ENCODE data around the gene PDE6G. TPM values are rescaled to one million over a fixed set of nuclear protein-coding genes. Genes with fewer than 3 reads are reported as not detected.
"Not testable (repeated sequence)": the region's sequence is repeated elsewhere in the genome, so short reads cannot be mapped to it uniquely, and the experiment has no call there.

Gene PDE6G
- total RNA-seq, 1 donor from 2014 or later, result not detected

DNA sequence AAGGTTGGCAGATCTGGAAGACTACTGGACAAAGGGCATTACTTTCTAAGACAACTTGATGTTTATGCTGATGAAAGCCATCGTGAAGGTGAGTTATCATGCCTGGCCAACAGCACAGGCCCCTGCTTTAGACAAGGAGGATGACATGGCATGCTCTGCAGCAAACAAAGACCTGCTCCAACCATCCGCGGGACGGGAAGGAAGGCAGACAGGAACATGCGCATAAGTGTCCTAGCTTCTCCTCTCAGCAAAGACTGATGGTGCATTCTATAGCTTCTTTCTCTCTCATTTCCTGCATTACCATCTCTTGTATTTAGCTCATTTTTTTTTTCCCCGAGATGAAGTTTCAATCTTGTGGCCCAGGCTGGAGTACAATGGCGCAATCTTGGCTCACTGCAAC is 24.9 kb downstream of the PDE6G start:
- TF ChIP-seq, protein P1, sequence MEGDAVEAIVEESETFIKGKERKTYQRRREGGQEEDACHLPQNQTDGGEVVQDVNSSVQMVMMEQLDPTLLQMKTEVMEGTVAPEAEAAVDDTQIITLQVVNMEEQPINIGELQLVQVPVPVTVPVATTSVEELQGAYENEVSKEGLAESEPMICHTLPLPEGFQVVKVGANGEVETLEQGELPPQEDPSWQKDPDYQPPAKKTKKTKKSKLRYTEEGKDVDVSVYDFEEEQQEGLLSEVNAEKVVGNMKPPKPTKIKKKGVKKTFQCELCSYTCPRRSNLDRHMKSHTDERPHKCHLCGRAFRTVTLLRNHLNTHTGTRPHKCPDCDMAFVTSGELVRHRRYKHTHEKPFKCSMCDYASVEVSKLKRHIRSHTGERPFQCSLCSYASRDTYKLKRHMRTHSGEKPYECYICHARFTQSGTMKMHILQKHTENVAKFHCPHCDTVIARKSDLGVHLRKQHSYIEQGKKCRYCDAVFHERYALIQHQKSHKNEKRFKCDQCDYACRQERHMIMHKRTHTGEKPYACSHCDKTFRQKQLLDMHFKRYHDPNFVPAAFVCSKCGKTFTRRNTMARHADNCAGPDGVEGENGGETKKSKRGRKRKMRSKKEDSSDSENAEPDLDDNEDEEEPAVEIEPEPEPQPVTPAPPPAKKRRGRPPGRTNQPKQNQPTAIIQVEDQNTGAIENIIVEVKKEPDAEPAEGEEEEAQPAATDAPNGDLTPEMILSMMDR (IDR thresholded peaks at IDR 0.05), result no peak
- TF ChIP-seq POLR2AphosphoS5 (IDR thresholded peaks at IDR 0.05; ENCODE audit: insufficient read depth in 1 of 2, low read depth in 1 of 2), result no peak
- TF ChIP-seq POLR2A (IDR thresholded peaks at IDR 0.05), result no peak
- intact Hi-C loops (cut with DNase I), result no loop called here
- Histone ChIP-seq H3K27me3 (no peaks in the 10 kb centered on the region), H3K4me1 (peaks cover 26% of the 10 kb centered on the region), H3K27ac (no peak overlapping the region), H3K36me3 (peaks cover 0 to 33% of the 10 kb centered on the region in 2 donors), H3K4me3 (no peak overlapping the region), H3K9me3 (no peaks in the 10 kb centered on the region)
- DNase-seq (ENCODE audit: extremely low spot score in 2 of 2), result no peak

- no peak for TF ChIP-seq POLR2A (IDR thresholded peaks at IDR 0.05)
- TF ChIP-seq, protein P1 (IDR thresholded peaks at IDR 0.05), result no peak
- no peak for TF ChIP-seq POLR2AphosphoS5 (IDR thresholded peaks at IDR 0.05; ENCODE audit: insufficient read depth in 1 of 2, low read depth in 1 of 2)
- no peak for DNase-seq (ENCODE audit: extremely low spot score in 2 of 2)
- intact Hi-C loops (cut with DNase I), result no loop called here
- Histone ChIP-seq H3K9me3 (no peaks in the 10 kb centered on the region), H3K27ac (no peak overlapping the region), H3K27me3 (no peaks in the 10 kb centered on the region), H3K36me3 (peaks cover 0 to 45% of the 10 kb centered on the region in 2 donors), H3K4me3 (no peak overlapping the region), H3K4me1 (peaks cover 14% of the 10 kb centered on the region)
Observed at GRCh38 chr17:81630274-81630673, 26.1 kb downstream of the PDE6G start.

- TF ChIP-seq, protein P1 (IDR thresholded peaks at IDR 0.05), result no peak
- TF ChIP-seq POLR2AphosphoS5 (IDR thresholded peaks at IDR 0.05; ENCODE audit: insufficient read depth in 1 of 2, low read depth in 1 of 2), result no peak
- no peak for TF ChIP-seq POLR2A (IDR thresholded peaks at IDR 0.05)
- intact Hi-C loops (cut with DNase I), result no loop called here
Observed at GRCh38 chr17:81621494-81622130, 34.7 kb downstream of the PDE6G start.

DNA sequence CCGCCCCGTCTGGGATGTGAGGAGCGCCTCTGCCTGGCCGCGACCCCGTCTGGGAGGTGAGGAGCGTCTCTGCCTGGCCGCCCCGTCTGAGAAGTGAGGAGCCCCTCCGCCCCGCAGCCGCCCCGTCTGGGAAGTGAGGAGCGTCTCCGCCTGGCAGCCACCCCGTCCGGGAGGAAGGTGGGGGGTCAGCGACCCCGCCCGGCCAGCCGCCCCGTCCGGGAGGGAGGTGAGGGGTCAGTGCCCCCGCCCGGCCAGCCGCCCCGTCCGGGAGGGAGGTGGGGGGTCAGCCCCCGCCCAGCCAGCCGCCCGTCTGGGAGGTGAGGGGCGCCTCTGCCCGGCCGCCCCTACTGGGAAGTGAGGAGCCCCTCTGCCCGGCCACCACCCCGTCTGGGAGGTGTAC is 38.0 kb downstream of the PDE6G start:
- H3K4me3 ChIP-seq; H3K27ac ChIP-seq; H3K4me1 ChIP-seq; intact Hi-C loops (cut with DNase I); H3K9me3 ChIP-seq; DNase-seq (ENCODE audit: extremely low spot score in 2 of 2); H3K27me3 ChIP-seq: not testable (repeated sequence)
- peaks cover 0 to 44% of the 10 kb centered on the region in 2 donors for H3K36me3 ChIP-seq

More at GRCh38 chr17:81621494-81622130, 34.7 kb downstream of the PDE6G start:
- H3K27me3 ChIP-seq, result no peaks in the 10 kb centered on the region
- no peak for DNase-seq (ENCODE audit: extremely low spot score in 2 of 2)
- no peak overlapping the region for H3K27ac ChIP-seq
- no peaks in the 10 kb centered on the region for H3K4me1 ChIP-seq
- peaks cover 0 to 72% of the 10 kb centered on the region in 2 donors for H3K36me3 ChIP-seq
- H3K4me3 ChIP-seq, result no peak overlapping the region
- H3K9me3 ChIP-seq, result no peaks in the 10 kb centered on the region

GRCh38 chr17:81616877-81617276 is 39.5 kb downstream of the PDE6G start:
- DNase-seq (ENCODE audit: extremely low spot score in 2 of 2), result no peak
- Histone ChIP-seq H3K27ac (no peak overlapping the region), H3K27me3 (no peaks in the 10 kb centered on the region), H3K4me1 (peaks cover 9% of the 10 kb centered on the region), H3K36me3 (peaks cover 0 to 40% of the 10 kb centered on the region in 2 donors), H3K4me3 (no peak overlapping the region), H3K9me3 (no peaks in the 10 kb centered on the region)
- no peak for TF ChIP-seq POLR2A (IDR thresholded peaks at IDR 0.05)
- intact Hi-C loops (cut with DNase I), result no loop called here

DNA sequence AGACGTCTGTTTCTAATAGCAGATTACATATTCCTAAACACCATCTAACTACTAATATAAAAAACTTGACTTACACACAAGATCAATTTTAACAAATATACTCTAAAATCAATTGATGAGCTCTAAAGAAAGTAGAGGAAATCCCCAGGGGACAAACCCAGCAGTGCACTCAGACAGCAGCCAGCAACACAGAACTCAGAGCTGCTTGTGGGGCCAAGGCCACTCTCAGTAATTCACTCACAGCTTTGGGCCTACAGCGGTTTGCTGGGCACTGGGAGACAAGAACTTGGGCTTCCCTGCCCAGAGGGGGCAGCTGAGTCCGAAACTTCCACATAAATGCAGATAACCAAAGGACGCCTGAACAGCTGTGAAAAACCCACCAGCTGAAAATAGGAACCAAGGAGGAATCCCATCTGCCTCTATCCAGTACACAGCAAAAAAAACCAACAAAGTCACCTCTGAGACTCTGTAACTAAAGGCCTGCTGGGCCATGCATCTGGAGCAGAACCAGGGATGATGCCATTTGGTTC is 40.9 kb downstream of the PDE6G start:
- intact Hi-C loops (cut with DNase I), result no loop called here
- Histone ChIP-seq H3K4me1 (peaks cover 9% of the 10 kb centered on the region), H3K27ac (no peak overlapping the region), H3K27me3 (no peaks in the 10 kb centered on the region), H3K9me3 (no peaks in the 10 kb centered on the region), H3K4me3 (no peak overlapping the region), H3K36me3 (peaks cover 0 to 27% of the 10 kb centered on the region in 2 donors)
- no peak for DNase-seq (ENCODE audit: extremely low spot score in 2 of 2)
- TF ChIP-seq, protein P1 (IDR thresholded peaks at IDR 0.05), result no peak
- TF ChIP-seq POLR2AphosphoS5 (IDR thresholded peaks at IDR 0.05; ENCODE audit: insufficient read depth in 1 of 2, low read depth in 1 of 2) (no peak), POLR2A (IDR thresholded peaks at IDR 0.05) (no peak)
